Measurements from ENCODE around the gene CERT1.

The CERT1 gene

GRCh38 chr5:75471193-75471592 lies 40.2 kb downstream of the CERT1 start:
- no peak for DNase-seq

- no peak for DNase-seq
These were observed 42.4 kb downstream of the CERT1 start for GRCh38 chr5:75469017-75469416.

- no peak for DNase-seq
These were observed 42.8 kb downstream of the CERT1 start for GRCh38 chr5:75468593-75468992.

GRCh38 chr5:75466006-75466716 lies 45.3 kb downstream of the CERT1 start:
- DNase-seq: no peak

GRCh38 chr5:75465480-75465879 lies 45.9 kb downstream of the CERT1 start:
- DNase-seq: no peak

GRCh38 chr5:75463726-75464125 lies 47.7 kb downstream of the CERT1 start:
- no peak for DNase-seq

- DNase-seq: no peak
These were observed 49.8 kb downstream of the CERT1 start for GRCh38 chr5:75461679-75462078.

GRCh38 chr5:75460942-75461610 lies 50.4 kb downstream of the CERT1 start:
- DNase-seq: no peak

- DNase-seq: no peak
These were observed 50.9 kb downstream of the CERT1 start for GRCh38 chr5:75460532-75460931.

GRCh38 chr5:75457691-75458090 lies 53.7 kb downstream of the CERT1 start:
- no peak for DNase-seq

- no peak for DNase-seq
These were observed 54.3 kb downstream of the CERT1 start for GRCh38 chr5:75457161-75457560.

- DNase-seq: no peak
These were observed 61.4 kb downstream of the CERT1 start for GRCh38 chr5:75450069-75450468.

GRCh38 chr5:75446068-75446467 lies 65.4 kb downstream of the CERT1 start:
- DNase-seq: no peak

GRCh38 chr5:75441560-75441959 lies 69.9 kb downstream of the CERT1 start:
- DNase-seq: no peak

GRCh38 chr5:75439276-75439675 lies 72.2 kb downstream of the CERT1 start:
- no peak for DNase-seq

GRCh38 chr5:75438722-75439121 lies 72.7 kb downstream of the CERT1 start:
- DNase-seq: no peak

GRCh38 chr5:75435096-75435495 lies 76.3 kb downstream of the CERT1 start:
- no peak for DNase-seq

GRCh38 chr5:75433814-75434506 lies 77.5 kb downstream of the CERT1 start:
- DNase-seq: no peak

- DNase-seq: no peak
These were observed 97.2 kb downstream of the CERT1 start for GRCh38 chr5:75414241-75414640.

GRCh38 chr5:75412111-75412990 lies 99.1 kb downstream of the CERT1 start:
- DNase-seq: no peak

GRCh38 chr5:75405296-75405695 lies 106.1 kb downstream of the CERT1 start:
- DNase-seq: no peak

- DNase-seq: no peak
These were observed 116.2 kb downstream of the CERT1 start for GRCh38 chr5:75395277-75395676.

GRCh38 chr5:75389430-75389829 lies 122.0 kb downstream of the CERT1 start:
- no peak for DNase-seq
